HG02763 (cell line): ENCODE measurements around the gene TINCR.
"Not testable (repeated sequence)": the region's sequence is repeated elsewhere in the genome, so short reads cannot be mapped to it uniquely, and the experiment has no call there.

Experiments
- ATAC-seq: cut with Tn5 transposase; IDR thresholded peaks from one replicate; pipeline ENCODE4 v1.9.1; 2021; ENCODE audit warnings: mild to moderate bottlenecking, moderate library complexity; ENCODE audit not compliant: unreplicated experiment

The TINCR gene

GRCh38 chr19:5567360-5567969 lies at the start of gene TINCR:
Gene TINCR, minus strand, starts transcription at chr19:5567953.
- ATAC-seq, result no peak

- no peak for ATAC-seq
Observed at GRCh38 chr19:5617080-5617479, 49.3 kb upstream of the TINCR start.

DNA sequence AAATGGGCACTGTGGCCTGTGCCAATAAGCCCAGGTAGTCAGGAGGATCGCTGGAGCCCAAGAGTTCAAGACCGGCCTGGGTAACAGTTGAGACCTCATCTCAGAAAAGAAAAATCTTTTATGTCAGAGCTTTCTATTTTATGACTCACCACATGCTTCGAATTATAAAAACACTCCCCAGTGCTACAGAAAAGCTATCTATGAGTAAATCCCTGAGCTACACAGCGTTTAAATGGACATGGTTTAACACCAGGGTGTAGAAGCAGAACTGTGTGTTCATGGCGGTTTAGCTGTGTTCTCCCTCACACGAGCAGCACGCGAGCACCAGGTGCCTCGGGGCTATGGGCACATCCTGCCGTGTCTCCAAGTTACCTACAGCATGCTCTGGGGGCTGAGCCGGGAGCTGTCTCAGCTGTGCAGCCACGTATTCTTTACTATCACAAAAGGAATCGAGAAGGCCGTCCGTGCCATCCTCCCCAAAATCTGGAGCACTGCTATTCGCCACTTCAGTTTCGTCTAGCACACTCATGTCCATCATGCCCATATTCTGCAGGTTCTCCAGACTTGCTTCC lies 48.1 kb upstream of the TINCR start:
- no peak for ATAC-seq

- no peak for ATAC-seq
Observed at GRCh38 chr19:5612891-5613865, 45.4 kb upstream of the TINCR start.

DNA sequence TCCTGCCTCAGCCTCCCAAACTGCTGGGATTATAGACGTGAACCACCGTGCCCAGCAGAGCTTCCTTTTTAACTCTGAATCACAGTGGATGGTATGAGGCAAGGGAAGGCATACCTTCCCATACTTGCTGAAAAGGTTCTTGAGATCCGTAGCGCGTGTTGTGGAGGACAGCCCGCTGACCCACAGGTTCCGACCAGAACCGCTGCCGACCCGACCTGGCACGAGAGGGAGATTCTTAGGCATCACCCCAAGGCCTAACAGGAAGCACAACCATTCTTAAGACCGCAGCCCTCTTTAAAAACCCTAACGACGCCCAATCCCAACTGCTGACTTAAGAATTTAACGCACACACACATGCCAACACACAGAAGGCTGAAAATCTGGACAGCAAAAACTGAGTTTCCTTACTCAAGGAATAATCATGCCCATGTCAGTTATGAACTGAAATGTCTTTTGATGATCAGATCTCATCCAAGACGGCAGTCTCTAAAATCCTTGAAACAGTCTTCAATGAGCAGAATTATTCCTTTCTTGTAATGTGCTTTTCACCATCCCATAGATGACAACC lies 42.2 kb upstream of the TINCR start:
- no peak for ATAC-seq

DNA sequence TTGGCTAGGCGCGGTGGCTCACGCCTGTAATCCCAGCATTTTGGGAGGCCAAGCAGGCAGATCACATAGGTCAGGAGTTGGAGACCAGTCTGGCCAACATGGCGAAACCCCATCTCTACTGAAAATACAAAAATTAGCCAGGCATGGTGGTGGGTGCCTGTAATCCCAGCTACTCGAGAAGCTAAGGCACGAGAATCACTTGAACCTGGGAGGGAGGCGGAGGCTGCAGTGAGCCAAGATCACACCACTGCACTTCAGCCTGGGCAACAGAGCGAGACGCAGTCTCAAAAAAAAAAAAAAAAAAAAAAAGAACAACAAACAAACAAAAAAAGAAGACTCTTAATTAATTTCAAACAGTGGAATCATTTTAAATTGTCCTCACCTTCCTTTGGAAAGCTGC lies 41.0 kb upstream of the TINCR start:
- not testable (repeated sequence) for ATAC-seq

DNA sequence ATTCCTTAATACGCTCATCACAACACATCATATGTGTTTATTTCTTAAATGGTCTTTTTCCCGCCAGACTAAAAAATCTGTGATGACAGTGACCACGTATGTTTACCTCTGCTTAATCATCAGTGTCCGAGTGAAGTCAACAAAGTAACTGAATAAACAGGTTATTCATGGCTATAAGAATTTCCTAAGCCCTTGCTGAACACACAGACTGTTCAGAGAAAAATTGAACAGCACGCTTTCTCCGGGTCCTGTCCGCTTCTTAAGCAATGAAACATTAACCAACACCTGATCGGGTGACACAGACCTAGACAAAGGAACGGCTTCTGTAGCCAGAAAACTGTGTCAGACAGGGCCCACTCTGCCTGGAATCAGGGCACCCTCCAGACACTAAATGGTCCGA lies 40.5 kb upstream of the TINCR start:
- no peak for ATAC-seq

DNA sequence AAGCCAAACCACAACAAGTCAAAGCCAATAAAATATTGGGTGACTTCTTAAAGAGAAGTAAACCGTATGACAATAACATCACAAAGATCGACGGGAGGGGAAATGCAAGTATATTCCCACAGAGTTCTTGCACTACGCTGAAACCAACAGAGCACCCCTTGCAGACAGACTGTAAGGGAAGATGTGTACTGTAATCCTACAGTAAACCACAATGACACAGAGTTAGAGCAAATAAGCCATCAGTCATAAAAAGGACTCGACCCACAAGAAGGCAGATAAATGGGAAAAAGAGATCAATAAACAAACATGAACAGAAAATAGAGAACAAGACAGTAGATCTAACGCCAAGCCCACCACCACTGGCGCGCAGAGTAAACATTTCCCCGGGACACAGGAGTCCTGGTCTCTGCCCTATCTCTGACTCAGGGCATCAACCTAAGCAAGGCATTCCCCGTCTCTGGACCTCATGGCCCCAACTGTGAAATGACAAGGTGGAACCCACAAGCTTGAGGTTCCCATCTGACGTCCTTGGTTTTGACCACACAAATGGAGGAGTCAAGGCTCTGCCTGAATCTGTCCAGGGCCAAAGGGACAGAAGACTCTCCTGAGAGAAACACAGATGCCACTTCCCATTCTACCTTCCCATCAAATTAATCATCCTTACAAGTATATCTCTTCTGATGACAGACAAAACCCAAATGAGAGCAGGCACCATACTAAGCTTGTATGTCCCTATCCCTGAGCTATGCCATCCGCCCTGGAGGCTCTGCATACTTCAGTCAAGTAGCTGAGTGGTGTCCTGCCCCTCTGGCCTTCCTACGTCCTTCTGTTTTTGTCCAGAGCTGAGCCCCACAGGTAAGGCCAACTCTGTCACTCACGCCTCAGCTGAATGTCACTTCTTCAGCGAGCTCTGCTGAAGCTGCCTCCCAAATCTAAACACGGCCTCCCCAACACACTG lies 39.8 kb upstream of the TINCR start:
- no peak for ATAC-seq

GRCh38 chr19:5605362-5605761 lies 37.6 kb upstream of the TINCR start:
- ATAC-seq, result no peak

- ATAC-seq, result no peak
Observed at GRCh38 chr19:5603626-5604025, 35.9 kb upstream of the TINCR start.

GRCh38 chr19:5600797-5601196 lies 33.0 kb upstream of the TINCR start:
- no peak for ATAC-seq

GRCh38 chr19:5595745-5596144 lies 28.0 kb upstream of the TINCR start:
- no peak for ATAC-seq

DNA sequence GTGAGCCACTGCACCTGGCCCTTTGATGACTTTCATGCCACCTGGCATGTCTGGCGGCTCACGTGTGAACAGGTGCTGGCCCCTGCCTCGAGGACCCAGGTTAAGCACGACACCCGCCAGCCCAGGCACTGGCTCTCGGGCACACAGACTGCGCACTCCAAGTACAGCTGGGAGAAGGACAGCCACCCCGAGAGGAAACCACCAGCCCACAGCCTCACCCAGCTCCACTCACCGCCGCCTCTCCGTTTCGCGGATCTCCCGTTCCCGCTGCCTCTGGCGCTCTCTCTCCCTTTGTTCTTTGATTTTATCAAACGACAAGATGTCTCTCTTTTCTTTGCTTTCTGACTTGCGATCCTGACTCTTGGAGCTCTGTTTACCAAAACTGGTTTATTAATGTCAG lies 27.4 kb upstream of the TINCR start:
- ATAC-seq, result no peak

DNA sequence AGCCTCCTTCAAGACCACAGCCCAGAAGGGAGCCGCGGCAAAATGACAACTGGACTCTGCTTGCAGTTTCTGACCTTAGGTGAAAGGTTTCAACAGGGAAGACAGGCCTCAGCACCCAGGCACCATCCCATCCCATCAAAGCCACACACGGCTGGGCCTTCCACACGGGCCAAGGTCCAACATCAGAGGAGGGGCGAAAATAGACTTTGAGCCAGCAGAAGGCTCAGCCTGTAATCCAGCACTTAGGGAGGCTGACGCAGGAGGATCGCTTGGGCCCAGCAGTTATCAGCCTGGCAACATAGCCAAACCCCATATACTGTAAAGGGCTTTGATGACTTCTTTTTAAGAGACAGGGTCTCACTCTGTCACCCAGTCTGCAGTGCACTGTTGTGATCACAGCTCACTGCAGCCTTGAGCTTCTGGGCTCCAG lies 26.8 kb upstream of the TINCR start:
- ATAC-seq, result no peak

DNA sequence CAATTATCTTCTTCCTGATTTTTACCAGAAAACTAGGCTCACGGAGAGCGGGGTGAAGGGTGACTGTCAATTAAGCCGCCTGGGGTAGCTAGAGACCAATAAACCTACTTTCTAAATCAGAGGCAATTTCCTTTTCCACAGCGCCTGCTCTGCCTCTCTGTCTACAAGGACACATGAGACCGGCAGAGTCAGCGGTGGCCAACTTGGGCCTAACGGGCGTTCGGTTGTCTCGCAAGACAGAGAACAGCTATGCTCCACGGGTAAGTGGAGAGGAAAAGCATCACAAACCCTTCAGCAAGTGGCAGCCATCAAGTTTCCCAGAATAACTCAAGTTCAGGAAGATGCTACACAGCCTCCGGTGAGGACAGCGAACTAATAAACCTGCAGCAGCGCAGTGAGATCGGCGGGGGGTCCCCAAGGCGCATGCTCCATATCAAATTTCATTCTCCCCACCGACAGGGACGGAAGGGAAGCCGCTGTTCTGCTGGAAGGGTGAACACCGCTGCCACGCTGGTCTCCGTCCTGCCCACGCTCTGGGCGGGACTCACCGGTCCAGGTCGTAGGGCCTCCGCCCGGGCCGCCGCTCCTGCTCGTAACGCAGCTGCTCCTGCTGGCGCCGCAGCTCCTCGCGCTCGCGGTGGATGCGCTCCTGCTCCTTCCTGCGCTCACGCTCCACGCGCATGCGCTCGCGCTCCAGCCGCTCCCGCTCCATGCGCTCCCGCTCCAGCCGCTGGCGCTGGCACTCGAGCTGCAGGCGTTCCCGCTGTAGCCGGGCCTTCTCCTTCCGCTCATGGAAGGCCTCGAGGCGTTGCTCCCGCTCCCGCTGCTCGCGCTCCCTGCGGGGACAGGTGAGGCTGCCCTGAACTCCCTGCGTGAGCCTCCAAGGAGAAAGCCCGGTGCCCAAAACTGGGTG lies 25.8 kb upstream of the TINCR start:
- no peak for ATAC-seq

GRCh38 chr19:5592531-5593342 lies 25.0 kb upstream of the TINCR start:
- ATAC-seq, result no peak

DNA sequence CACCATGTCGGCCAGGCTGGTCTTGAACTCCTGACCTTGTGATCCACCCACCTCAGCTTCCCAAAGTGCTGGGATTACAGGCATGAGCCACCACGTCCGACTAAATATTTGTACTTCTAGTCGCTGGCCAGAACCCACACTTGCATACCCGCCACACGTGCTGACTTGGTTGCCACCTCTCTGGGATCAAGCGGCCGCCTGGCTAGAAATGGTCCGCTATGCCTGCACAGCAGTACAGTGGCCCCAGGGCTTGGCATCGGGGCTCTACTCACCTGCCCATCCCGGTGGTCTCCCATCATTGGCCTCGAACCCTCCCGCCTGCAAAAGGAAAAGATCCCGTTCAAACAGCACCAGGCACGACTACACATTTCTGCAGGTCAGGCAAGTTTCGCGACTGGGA lies 23.7 kb upstream of the TINCR start:
- no peak for ATAC-seq

GRCh38 chr19:5590865-5591154 lies 23.1 kb upstream of the TINCR start:
- ATAC-seq, result no peak
